Mesendoderm (in vitro differentiated cells): ENCODE results near the gene GFOD2.

Experiments
- DNase-seq: peaks from one replicate; pipeline ENCODE4 v3.0.0; 2013
- H2AK5ac ChIP-seq: 2 replicates; pipeline ENCODE4 v1.6.1; 2013; ENCODE audit warnings: low read length, inconsistent platforms
- H2BK120ac ChIP-seq: 2 replicates; pipeline ENCODE4 v1.6.1; 2013; ENCODE audit warnings: low read depth, mild to moderate bottlenecking, low read length, moderate library complexity, mixed read lengths
- H2BK15ac ChIP-seq: replicated peaks from 2 replicates; pipeline ENCODE4 v1.6.1; 2013; ENCODE audit warnings: low read depth, mild to moderate bottlenecking, moderate library complexity
- H2BK5ac ChIP-seq: 2 replicates; pipeline ENCODE4 v1.6.1; 2013; ENCODE audit warnings: low read length, inconsistent platforms
- H3K18ac ChIP-seq: 2 replicates; pipeline ENCODE4 v1.6.1; 2013; ENCODE audit warnings: mild to moderate bottlenecking, low read length, mixed read lengths
- H3K23ac ChIP-seq: one replicate; pipeline ENCODE4 v1.6.1; 2013; ENCODE audit warnings: low read length
- H3K27ac ChIP-seq: 2 replicates; pipeline ENCODE4 v1.5.1; 2013; ENCODE audit warnings: low read depth, mild to moderate bottlenecking, inconsistent platforms, low read length, moderate library complexity
- H3K27me3 ChIP-seq: 2 replicates; pipeline ENCODE4 v1.6.1; 2013; ENCODE audit warnings: low read length, control low read depth, mild to moderate bottlenecking, inconsistent platforms; ENCODE audit not compliant: insufficient read depth, poor library complexity
- H3K36me3 ChIP-seq: 2 replicates; pipeline ENCODE4 v1.6.1; 2013; ENCODE audit warnings: low read length, inconsistent platforms; ENCODE audit not compliant: control insufficient read depth, insufficient read depth
- H3K4ac ChIP-seq: one replicate; pipeline ENCODE4 v1.6.1; 2013; ENCODE audit warnings: low read depth, mild to moderate bottlenecking, low read length, moderate library complexity
- H3K4me1 ChIP-seq: 2 replicates; pipeline ENCODE4 v1.6.1; 2013; ENCODE audit warnings: low read depth, low read length, inconsistent platforms; ENCODE audit not compliant: control insufficient read depth
- H3K4me2 ChIP-seq: 2 replicates; pipeline ENCODE4 v1.6.1; 2013; ENCODE audit warnings: low read length
- H3K4me3 ChIP-seq: 2 replicates; pipeline ENCODE4 v1.5.1; 2013; ENCODE audit warnings: mild to moderate bottlenecking, low read length
- H3K56ac ChIP-seq: one replicate; pipeline ENCODE4 v1.6.1; 2013; ENCODE audit warnings: low read length
- H3K79me1 ChIP-seq: 2 replicates; pipeline ENCODE4 v1.6.1; 2013; ENCODE audit warnings: low read length, inconsistent platforms
- H3K79me2 ChIP-seq: 2 replicates; pipeline ENCODE4 v1.6.1; 2013; ENCODE audit warnings: mild to moderate bottlenecking, low read length; ENCODE audit not compliant: control insufficient read depth, insufficient read depth
- H3K9ac ChIP-seq: 2 replicates; pipeline ENCODE4 v1.6.1; 2013; ENCODE audit warnings: low read length, inconsistent platforms
- H4K5ac ChIP-seq: one replicate; pipeline ENCODE4 v1.6.1; 2013; ENCODE audit warnings: low read length
- H4K8ac ChIP-seq: one replicate; pipeline ENCODE4 v1.6.1; 2013; ENCODE audit warnings: low read depth, mild to moderate bottlenecking, control low read depth, low read length, moderate library complexity
- WGBS: extraction: QIAGEN DNeasy Blood & Tissue Kit; methylation state at CpG from one replicate; pipeline ENCODE4 v1.1.7; 2013; ENCODE audit warnings: low lambda C conversion rate, missing lambda C conversion rate; ENCODE audit not compliant: insufficient coverage; ENCODE audit errors: extremely low coverage; 5-methylcytosine and 5-hydroxymethylcytosine counted together

Gene GFOD2

GRCh38 chr16:67731071-67731752 lies 12.1 kb upstream of the GFOD2 start:
- Histone ChIP-seq H2BK120ac (no peak overlapping the region), H3K9ac (no peak overlapping the region), H3K4me2 (no peak overlapping the region), H2BK15ac (no peak overlapping the region), H3K18ac (no peak overlapping the region), H3K36me3 (no peaks in the 10 kb centered on the region), H3K56ac (no peak overlapping the region), H3K79me2 (no peaks in the 10 kb centered on the region), H3K23ac (no peak overlapping the region), H2BK5ac (no peak overlapping the region), H3K4ac (no peak overlapping the region), H4K5ac (no peak overlapping the region), H3K27me3 (no peaks in the 10 kb centered on the region), H3K79me1 (no peaks in the 10 kb centered on the region), H4K8ac (no peak overlapping the region), H3K4me1 (no peaks in the 10 kb centered on the region), H3K4me3 (no peak overlapping the region), H3K27ac (no peak overlapping the region), H2AK5ac (no peak overlapping the region)
- WGBS = no CpG with 5 or more reads among the region's 9 CpGs
- no peak for DNase-seq

- H3K79me2 ChIP-seq = no peaks in the 10 kb centered on the region
- no peak overlapping the region for H3K4me2 ChIP-seq
- no peak overlapping the region for H2AK5ac ChIP-seq
- no CpG with 5 or more reads among the region's 6 CpGs for whole genome bisulfite sequencing
- H3K4ac ChIP-seq = no peak overlapping the region
- no peak overlapping the region for H3K9ac ChIP-seq
- no peak for DNase-seq
- no peak overlapping the region for H4K8ac ChIP-seq
- no peak overlapping the region for H2BK15ac ChIP-seq
- H3K56ac ChIP-seq = no peak overlapping the region
- no peak overlapping the region for H3K27ac ChIP-seq
- no peak overlapping the region for H2BK5ac ChIP-seq
- H3K4me3 ChIP-seq = no peak overlapping the region
- no peaks in the 10 kb centered on the region for H3K79me1 ChIP-seq
- H2BK120ac ChIP-seq = no peak overlapping the region
- no peak overlapping the region for H3K18ac ChIP-seq
- no peaks in the 10 kb centered on the region for H3K4me1 ChIP-seq
- H3K23ac ChIP-seq = no peak overlapping the region
- H4K5ac ChIP-seq = no peak overlapping the region
- no peaks in the 10 kb centered on the region for H3K36me3 ChIP-seq
- H3K27me3 ChIP-seq = no peaks in the 10 kb centered on the region
Observed at GRCh38 chr16:67730326-67730725, 11.2 kb upstream of the GFOD2 start.

DNA sequence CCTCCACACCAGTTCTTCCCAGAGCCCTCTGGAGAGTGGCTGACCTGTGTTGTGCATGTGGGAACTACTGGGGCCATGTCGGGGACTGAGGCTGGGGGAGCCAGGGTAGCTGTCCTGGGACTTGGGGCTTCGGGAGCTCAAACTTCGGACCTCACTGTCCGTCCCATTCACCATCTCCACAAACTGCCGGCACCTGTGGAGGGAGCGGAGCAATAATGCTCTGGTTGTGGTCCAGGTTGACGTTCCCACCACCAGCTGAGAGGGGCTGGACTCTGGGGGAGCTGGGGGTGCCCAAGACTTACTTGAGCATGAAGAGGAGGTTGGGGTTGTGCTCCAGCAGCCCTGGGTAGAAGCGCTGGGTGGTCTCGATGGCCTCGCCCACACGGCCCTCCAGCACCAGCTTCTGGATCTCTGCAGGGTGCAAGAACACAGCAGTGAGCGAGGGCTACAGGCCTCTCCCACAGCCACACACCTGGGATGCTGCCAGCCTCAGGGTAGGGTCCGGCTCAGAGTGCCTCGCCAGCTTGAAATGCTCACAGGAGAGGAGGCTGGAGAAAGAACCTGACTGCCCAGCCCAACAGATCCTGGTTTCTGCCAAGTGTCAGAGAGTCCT lies 10.6 kb upstream of the GFOD2 start:
- Histone ChIP-seq H3K79me2 (no peaks in the 10 kb centered on the region), H3K27me3 (no peaks in the 10 kb centered on the region), H3K4ac (no peak overlapping the region), H4K8ac (no peak overlapping the region), H2AK5ac (no peak overlapping the region), H3K4me2 (no peak overlapping the region), H3K9ac (no peak overlapping the region), H2BK5ac (no peak overlapping the region), H3K79me1 (no peaks in the 10 kb centered on the region), H3K4me1 (no peaks in the 10 kb centered on the region), H3K27ac (no peak overlapping the region), H2BK120ac (no peak overlapping the region), H2BK15ac (no peak overlapping the region), H4K5ac (no peak overlapping the region), H3K4me3 (no peak overlapping the region), H3K56ac (no peak overlapping the region), H3K18ac (no peak overlapping the region), H3K36me3 (no peaks in the 10 kb centered on the region), H3K23ac (no peak overlapping the region)
- no peak for DNase-seq
- WGBS = no CpG with 5 or more reads among the region's 14 CpGs

DNA sequence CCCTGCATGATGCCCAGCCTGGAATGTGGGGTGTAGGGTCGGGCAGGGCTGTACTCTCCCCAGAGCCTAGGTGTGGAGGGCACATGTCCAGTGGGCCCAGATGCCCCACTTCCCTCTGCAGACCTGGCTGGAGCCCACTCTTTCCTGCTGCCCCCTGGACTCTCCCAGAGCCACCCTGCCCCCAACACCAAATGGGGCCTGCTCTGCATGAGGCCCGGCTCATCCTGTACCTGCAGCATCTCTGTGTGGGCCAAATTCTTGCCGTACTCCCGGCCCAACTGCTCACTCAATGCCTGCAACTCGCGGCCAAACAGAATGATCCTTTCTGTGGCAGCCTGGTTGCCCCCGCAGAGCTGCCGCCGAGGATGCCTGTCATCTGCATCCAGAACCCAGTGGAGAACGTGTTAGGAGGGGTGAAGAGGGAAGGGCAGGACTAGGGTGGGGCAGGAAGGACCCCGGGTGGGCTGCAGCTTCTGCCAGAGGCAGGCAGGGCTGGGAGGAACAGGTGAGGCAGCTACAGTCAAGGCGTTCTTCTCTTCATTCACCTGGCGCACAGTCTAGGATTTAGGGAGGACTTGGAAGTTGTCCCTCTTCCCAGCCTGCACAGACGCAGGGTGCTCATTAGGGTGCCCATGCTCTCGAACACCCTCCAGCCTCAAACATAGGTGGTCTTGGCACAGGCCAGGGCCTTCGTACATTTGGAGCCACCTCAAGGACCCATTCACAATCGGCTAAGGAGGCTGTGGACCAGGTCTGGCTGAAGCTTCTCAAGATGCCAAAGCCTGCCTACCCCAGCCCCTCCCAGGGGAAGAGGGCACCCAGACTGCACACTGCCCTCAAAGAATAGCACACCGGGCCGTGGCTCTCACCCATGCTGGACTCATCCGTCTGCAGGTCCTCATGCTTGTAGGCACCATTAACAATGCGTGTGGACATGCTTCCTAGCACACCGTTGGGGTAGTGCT lies 8.7 kb upstream of the GFOD2 start:
- no peaks in the 10 kb centered on the region for H3K79me1 ChIP-seq
- H3K79me2 ChIP-seq = no peaks in the 10 kb centered on the region
- H3K4me3 ChIP-seq = no peak overlapping the region
- H3K27me3 ChIP-seq = no peaks in the 10 kb centered on the region
- H2AK5ac ChIP-seq = no peak overlapping the region
- H3K23ac ChIP-seq = no peak overlapping the region
- H3K4ac ChIP-seq = no peak overlapping the region
- no peak overlapping the region for H2BK5ac ChIP-seq
- H4K8ac ChIP-seq = no peak overlapping the region
- no peak overlapping the region for H2BK15ac ChIP-seq
- no peak for DNase-seq
- H3K18ac ChIP-seq = no peak overlapping the region
- no peaks in the 10 kb centered on the region for H3K4me1 ChIP-seq
- H3K56ac ChIP-seq = no peak overlapping the region
- no peak overlapping the region for H3K9ac ChIP-seq
- H4K5ac ChIP-seq = no peak overlapping the region
- no peak overlapping the region for H3K27ac ChIP-seq
- WGBS = no CpG with 5 or more reads among the region's 22 CpGs
- no peak overlapping the region for H2BK120ac ChIP-seq
- H3K36me3 ChIP-seq = no peaks in the 10 kb centered on the region
- H3K4me2 ChIP-seq = no peak overlapping the region

- H2BK15ac ChIP-seq = no peak overlapping the region
- no peaks in the 10 kb centered on the region for H3K79me1 ChIP-seq
- H3K27ac ChIP-seq = no peak overlapping the region
- H4K8ac ChIP-seq = no peak overlapping the region
- no peaks in the 10 kb centered on the region for H3K4me1 ChIP-seq
- H4K5ac ChIP-seq = no peak overlapping the region
- H3K56ac ChIP-seq = no peak overlapping the region
- no CpG with 5 or more reads among the region's 8 CpGs for WGBS
- no peak overlapping the region for H3K4me2 ChIP-seq
- H2AK5ac ChIP-seq = no peak overlapping the region
- no peak overlapping the region for H3K18ac ChIP-seq
- H3K4me3 ChIP-seq = no peak overlapping the region
- H2BK120ac ChIP-seq = no peak overlapping the region
- no peaks in the 10 kb centered on the region for H3K36me3 ChIP-seq
- H3K9ac ChIP-seq = no peak overlapping the region
- H3K4ac ChIP-seq = no peak overlapping the region
- H2BK5ac ChIP-seq = no peak overlapping the region
- no peak overlapping the region for H3K23ac ChIP-seq
- no peaks in the 10 kb centered on the region for H3K79me2 ChIP-seq
- H3K27me3 ChIP-seq = no peaks in the 10 kb centered on the region
- DNase-seq = no peak
Observed at GRCh38 chr16:67726106-67727034, 7.3 kb upstream of the GFOD2 start.
